Stomach (tissue), 4 donors: Measurements from ENCODE around the gene ZNF831.

Source experiments
- POLR2AphosphoS5 ChIP-seq, 3 donors: sonication (generic); formaldehyde crosslinking; IDR thresholded peaks; one replicate each; pipeline ENCODE4 v1.6.1; 2016; ENCODE audit warnings: antibody characterized with exemption in 3 of 3
- TF ChIP-seq, protein P1 (sequence below), 7 experiments: fragments of 450-650 bp in 4 of 7; fragments of 200-600 bp in 3 of 7; sonication (generic) in 3 of 7; IDR thresholded peaks; one replicate each; pipeline ENCODE4 v1.5.1; 2016 to 2019; ENCODE audit warnings: antibody characterized with exemption in 7 of 7, control low read depth in 2 of 7, mild to moderate bottlenecking in 1 of 7

DNA sequence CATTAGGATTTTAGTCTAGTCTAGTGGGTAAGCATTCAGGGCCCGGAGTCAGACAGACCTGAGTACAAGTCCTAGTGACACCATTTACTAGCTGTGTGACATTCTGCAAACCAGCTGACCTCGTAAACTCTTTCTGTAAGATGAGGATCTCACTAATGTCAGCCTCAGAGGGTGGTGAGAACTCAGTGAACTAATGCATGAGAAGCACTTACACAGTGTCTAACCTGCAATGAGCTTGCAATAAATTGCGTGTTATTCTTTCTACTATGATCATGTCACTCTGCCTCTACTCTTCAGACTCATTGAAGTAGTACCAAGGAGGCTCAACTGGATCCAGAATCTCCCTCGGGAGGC is 41.1 kb upstream of the ZNF831 start:
- TF ChIP-seq POLR2AphosphoS5 (IDR thresholded peaks at IDR 0.05) = no peak
- TF ChIP-seq, protein P1, sequence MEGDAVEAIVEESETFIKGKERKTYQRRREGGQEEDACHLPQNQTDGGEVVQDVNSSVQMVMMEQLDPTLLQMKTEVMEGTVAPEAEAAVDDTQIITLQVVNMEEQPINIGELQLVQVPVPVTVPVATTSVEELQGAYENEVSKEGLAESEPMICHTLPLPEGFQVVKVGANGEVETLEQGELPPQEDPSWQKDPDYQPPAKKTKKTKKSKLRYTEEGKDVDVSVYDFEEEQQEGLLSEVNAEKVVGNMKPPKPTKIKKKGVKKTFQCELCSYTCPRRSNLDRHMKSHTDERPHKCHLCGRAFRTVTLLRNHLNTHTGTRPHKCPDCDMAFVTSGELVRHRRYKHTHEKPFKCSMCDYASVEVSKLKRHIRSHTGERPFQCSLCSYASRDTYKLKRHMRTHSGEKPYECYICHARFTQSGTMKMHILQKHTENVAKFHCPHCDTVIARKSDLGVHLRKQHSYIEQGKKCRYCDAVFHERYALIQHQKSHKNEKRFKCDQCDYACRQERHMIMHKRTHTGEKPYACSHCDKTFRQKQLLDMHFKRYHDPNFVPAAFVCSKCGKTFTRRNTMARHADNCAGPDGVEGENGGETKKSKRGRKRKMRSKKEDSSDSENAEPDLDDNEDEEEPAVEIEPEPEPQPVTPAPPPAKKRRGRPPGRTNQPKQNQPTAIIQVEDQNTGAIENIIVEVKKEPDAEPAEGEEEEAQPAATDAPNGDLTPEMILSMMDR (IDR thresholded peaks at IDR 0.05) = no peak
